SK-N-SH (cell line): Measurements from ENCODE around the gene CST3.

ENCODE experiments used
- ELF1 ChIP-seq: IDR thresholded peaks from 2 replicates; pipeline ENCODE4 v1.4.0; 2012
- EZH2phosphoT487 ChIP-seq: fragments of 200-600 bp; sonication (generic); IDR thresholded peaks from 2 replicates; pipeline ENCODE4 v1.6.1; 2017; ENCODE audit warnings: low read depth, mixed run types, mild to moderate bottlenecking, antibody characterized with exemption, moderate library complexity, borderline replicate concordance
- FOXJ3 ChIP-seq: sonication (generic); formaldehyde crosslinking; IDR thresholded peaks from 2 replicates; pipeline ENCODE4 v1.5.1; 2020; ENCODE audit warnings: mild to moderate bottlenecking, missing genetic modification reagents
- GABPA ChIP-seq: IDR thresholded peaks from 2 replicates; pipeline ENCODE4 v1.4.0; 2012; ENCODE audit warnings: low read depth, mild to moderate bottlenecking
- GATA2 ChIP-seq: sonication (generic); formaldehyde crosslinking; IDR thresholded peaks from 2 replicates; pipeline ENCODE4 v1.5.0; 2020; ENCODE audit warnings: mild to moderate bottlenecking, missing genetic modification reagents
- NRF1 ChIP-seq: IDR thresholded peaks from 2 replicates; pipeline ENCODE4 v1.6.1; 2012; ENCODE audit warnings: low read depth, mild to moderate bottlenecking, low read length
- PBX3 ChIP-seq: IDR thresholded peaks from 2 replicates; pipeline ENCODE4; 2012
- REST ChIP-seq: IDR thresholded peaks from 2 replicates; pipeline ENCODE4 v1.6.1; 2012; ENCODE audit warnings: mild to moderate bottlenecking, low read depth, low read length, moderate library complexity
- RFX5 ChIP-seq: IDR thresholded peaks from 2 replicates; pipeline ENCODE4 v1.6.1; 2012; ENCODE audit warnings: mild to moderate bottlenecking, improper control_type of control experiment, low read length
- RXRA ChIP-seq: IDR thresholded peaks from 2 replicates; pipeline ENCODE4 v1.4.0; 2012; ENCODE audit warnings: low read depth, mild to moderate bottlenecking, borderline replicate concordance
- SIN3A ChIP-seq: IDR thresholded peaks from 2 replicates; pipeline ENCODE4 v1.6.1; 2012; ENCODE audit warnings: low read depth, mild to moderate bottlenecking, low read length, moderate library complexity, borderline replicate concordance
- TF ChIP-seq, protein P1 (sequence below): fragments of 200-600 bp; sonication (generic); IDR thresholded peaks from 2 replicates; pipeline ENCODE4 v1.6.1; 2017; ENCODE audit warnings: antibody characterized with exemption, mild to moderate bottlenecking, moderate library complexity

DNA sequence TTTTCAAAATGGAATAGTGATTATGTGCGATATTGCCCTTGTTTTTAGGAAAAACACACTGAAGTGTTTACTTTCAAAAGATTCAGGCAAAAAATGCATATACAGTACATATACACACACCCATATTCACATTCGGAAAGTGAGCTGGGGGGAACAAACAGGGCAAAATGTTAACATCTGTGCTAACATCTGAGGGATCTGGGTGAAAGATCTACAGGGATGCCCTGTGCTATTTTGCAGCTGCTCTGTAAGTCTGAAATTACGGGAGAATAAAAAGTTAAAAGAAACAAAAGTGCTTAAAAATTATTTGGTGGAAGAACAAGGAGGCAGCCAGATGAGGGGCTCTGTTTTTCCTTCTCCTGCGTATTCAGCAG is 860 bp downstream of the CST3 start:
- TF ChIP-seq, protein P1, sequence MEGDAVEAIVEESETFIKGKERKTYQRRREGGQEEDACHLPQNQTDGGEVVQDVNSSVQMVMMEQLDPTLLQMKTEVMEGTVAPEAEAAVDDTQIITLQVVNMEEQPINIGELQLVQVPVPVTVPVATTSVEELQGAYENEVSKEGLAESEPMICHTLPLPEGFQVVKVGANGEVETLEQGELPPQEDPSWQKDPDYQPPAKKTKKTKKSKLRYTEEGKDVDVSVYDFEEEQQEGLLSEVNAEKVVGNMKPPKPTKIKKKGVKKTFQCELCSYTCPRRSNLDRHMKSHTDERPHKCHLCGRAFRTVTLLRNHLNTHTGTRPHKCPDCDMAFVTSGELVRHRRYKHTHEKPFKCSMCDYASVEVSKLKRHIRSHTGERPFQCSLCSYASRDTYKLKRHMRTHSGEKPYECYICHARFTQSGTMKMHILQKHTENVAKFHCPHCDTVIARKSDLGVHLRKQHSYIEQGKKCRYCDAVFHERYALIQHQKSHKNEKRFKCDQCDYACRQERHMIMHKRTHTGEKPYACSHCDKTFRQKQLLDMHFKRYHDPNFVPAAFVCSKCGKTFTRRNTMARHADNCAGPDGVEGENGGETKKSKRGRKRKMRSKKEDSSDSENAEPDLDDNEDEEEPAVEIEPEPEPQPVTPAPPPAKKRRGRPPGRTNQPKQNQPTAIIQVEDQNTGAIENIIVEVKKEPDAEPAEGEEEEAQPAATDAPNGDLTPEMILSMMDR, result no peak
- no peak for TF ChIP-seq GABPA
- no peak for TF ChIP-seq PBX3
- no peak for TF ChIP-seq ELF1
- no peak for TF ChIP-seq SIN3A
- TF ChIP-seq FOXJ3 (CRISPR knock-in tag), result no peak
- no peak for TF ChIP-seq GATA2 (CRISPR knock-in tag)
- TF ChIP-seq RXRA, result no peak
- no peak for TF ChIP-seq NRF1
- no peak for TF ChIP-seq RFX5
- TF ChIP-seq EZH2phosphoT487, result no peak
- no peak for TF ChIP-seq REST
